Measurements from ENCODE around the gene GSTA4. TPM values are rescaled to one million over a fixed set of nuclear protein-coding genes. Genes with fewer than 3 reads are reported as not detected.
A peak's percentile ranks its signal among the peaks of the same experiment; 100 is the strongest.

The GSTA4 gene
- total RNA-seq, 2 experiments from 2014 or later, result 0.25 TPM; not detected in 1

- peaks cover 37% of the 10 kb centered on the region for H3K4me1 ChIP-seq (ENCODE audit: insufficient read depth, low read length)
- no peaks in the 10 kb centered on the region for H3K9me3 ChIP-seq (ENCODE audit: control insufficient read depth in 1 of 2, insufficient read depth in 1 of 2, low read length in 2 of 2)
- ChIA-PET CTCF (interaction anchor here (0.9 to 1.1 kb wide), 2 partner anchors 12 to 13 kb away, joined by 3 to 4 read pairs; no protein-coding TSS in a partner anchor), POLR2A (interaction anchor here (0.6 to 2.5 kb wide), 6 partner anchors 10 to 94 kb away, joined by 3 to 35 read pairs (median 3); partner anchors contain the start of genes FBXO9 and GSTA4)
- H3K36me3 Mint-ChIP-seq (ENCODE audit: low read depth), result no peaks in the 10 kb centered on the region
- no peaks in the 10 kb centered on the region for H3K36me3 ChIP-seq (ENCODE audit: insufficient read depth, low read length)
- peak overlapping the region; percentile 13 for H3K4me3 ChIP-seq (ENCODE audit: low read length)
- no peak for TF ChIP-seq CTCF (IDR thresholded peaks at IDR 0.05)
- peak overlapping the region; percentile 73 for H3K4me3 Mint-ChIP-seq
- H3K27ac ChIP-seq (ENCODE audit: low read depth in 1 of 2, low read length in 2 of 2), result no peak overlapping the region
- ATAC-seq (ENCODE audit: poor library complexity), result peak; percentile 90
- DNase-seq, result peak in 8 of 14 experiments; percentile 7 to 91 (median 24)
- H3K4me1 Mint-ChIP-seq (ENCODE audit: low read depth), result peaks cover 34% of the 10 kb centered on the region
- H3K27me3 Mint-ChIP-seq, result peaks cover 61% of the 10 kb centered on the region
- no peak overlapping the region for H3K27ac Mint-ChIP-seq
- peaks cover 8 to 10% of the 10 kb centered on the region in 2 experiments for H3K27me3 ChIP-seq (ENCODE audit: control insufficient read depth in 1 of 2, insufficient read depth in 2 of 2, low read length in 2 of 2)
- H3K9me3 Mint-ChIP-seq, result no peaks in the 10 kb centered on the region
- intact Hi-C loops (cut with DNase I, micrococcal nuclease), result loop anchor here (1.0 to 10.0 kb wide), 2 partner anchors 11 to 371 kb away; partner anchors contain the start of gene GSTA4 (in 1 of the 2)
Measured at GRCh38 chr6:52984247-52984646, 10.8 kb downstream of the GSTA4 start.

GRCh38 chr6:52983159-52983848 is 11.8 kb downstream of the GSTA4 start:
- Mint-ChIP-seq H3K36me3 (ENCODE audit: low read depth) (no peaks in the 10 kb centered on the region), H3K27ac (no peak overlapping the region), H3K9me3 (no peaks in the 10 kb centered on the region), H3K27me3 (peaks cover 61% of the 10 kb centered on the region), H3K4me3 (peak overlapping the region; percentile 73), H3K4me1 (ENCODE audit: low read depth) (peaks cover 34% of the 10 kb centered on the region)
- intact Hi-C loops (cut with DNase I, micrococcal nuclease), result loop anchor here in 1 of 2 experiments (10.0 kb wide), 1 partner anchor 371 kb away; no protein-coding TSS in a partner anchor
- Histone ChIP-seq H3K27me3 (ENCODE audit: control insufficient read depth in 1 of 2, insufficient read depth in 2 of 2, low read length in 2 of 2) (peaks cover 8 to 10% of the 10 kb centered on the region in 2 experiments), H3K4me1 (ENCODE audit: insufficient read depth, low read length) (peaks cover 37% of the 10 kb centered on the region), H3K27ac (ENCODE audit: low read depth in 1 of 2, low read length in 2 of 2) (no peak overlapping the region), H3K9me3 (ENCODE audit: control insufficient read depth in 1 of 2, insufficient read depth in 1 of 2, low read length in 2 of 2) (no peaks in the 10 kb centered on the region), H3K36me3 (ENCODE audit: insufficient read depth, low read length) (no peaks in the 10 kb centered on the region), H3K4me3 (ENCODE audit: low read length) (no peak overlapping the region)
- ATAC-seq (ENCODE audit: poor library complexity) (no peak), DNase-seq (no peak)
- ChIA-PET CTCF (interaction anchor here (1.1 kb wide), 1 partner anchor 13 kb away, joined by 4 read pairs; no protein-coding TSS in a partner anchor), POLR2A (interaction anchor here (0.5 to 2.5 kb wide), 4 partner anchors 11 to 593 kb away, joined by 3 to 35 read pairs (median 4); partner anchors contain the start of genes FBXO9 and GSTA4)
- no peak for TF ChIP-seq CTCF (IDR thresholded peaks at IDR 0.05)

GRCh38 chr6:52982680-52983079 is 12.4 kb downstream of the GSTA4 start:
- intact Hi-C loops (cut with DNase I, micrococcal nuclease), result loop anchor here in 1 of 2 experiments (10.0 kb wide), 1 partner anchor 372 kb away; no protein-coding TSS in a partner anchor
- Histone ChIP-seq H3K9me3 (ENCODE audit: control insufficient read depth in 1 of 2, insufficient read depth in 1 of 2, low read length in 2 of 2) (no peaks in the 10 kb centered on the region), H3K4me1 (ENCODE audit: insufficient read depth, low read length) (peaks cover 37% of the 10 kb centered on the region), H3K36me3 (ENCODE audit: insufficient read depth, low read length) (no peaks in the 10 kb centered on the region), H3K27me3 (ENCODE audit: control insufficient read depth in 1 of 2, insufficient read depth in 2 of 2, low read length in 2 of 2) (peaks cover 8 to 10% of the 10 kb centered on the region in 2 experiments), H3K4me3 (ENCODE audit: low read length) (no peak overlapping the region), H3K27ac (ENCODE audit: low read depth in 1 of 2, low read length in 2 of 2) (no peak overlapping the region)
- Mint-ChIP-seq H3K4me3 (no peak overlapping the region), H3K27ac (no peak overlapping the region), H3K9me3 (no peaks in the 10 kb centered on the region), H3K27me3 (peaks cover 57% of the 10 kb centered on the region), H3K4me1 (ENCODE audit: low read depth) (peaks cover 34% of the 10 kb centered on the region), H3K36me3 (ENCODE audit: low read depth) (no peaks in the 10 kb centered on the region)
- no peak for ATAC-seq (ENCODE audit: poor library complexity)
- POLR2A ChIA-PET, result interaction anchor here (1.5 kb wide), 1 partner anchor 82 kb away, joined by 3 read pairs; the partner anchor contains the start of gene FBXO9
- DNase-seq, result no peak
- CTCF ChIA-PET, result no interaction called here
- TF ChIP-seq CTCF (IDR thresholded peaks at IDR 0.05), result no peak

Measured in CD4-positive, alpha-beta T cell (primary cell).